KMS-11 (cell line): ENCODE data around the gene ALOX15B.

Experiments used
- H2AFZ ChIP-seq: fragments of 200-600 bp; sonication (generic); 2 replicates; pipeline ENCODE4 v1.6.1; 2016; ENCODE audit warnings: antibody characterized with exemption, mixed run types, low read depth
- H3K27ac ChIP-seq: fragments of 200-600 bp; sonication (generic); 2 replicates; pipeline ENCODE4 v1.6.1; 2016; ENCODE audit warnings: mild to moderate bottlenecking, mixed run types
- H3K27me3 ChIP-seq: fragments of 200-600 bp; sonication (generic); 2 replicates; pipeline ENCODE4 v1.6.1; 2017; ENCODE audit warnings: mild to moderate bottlenecking, low read depth, mixed run types, moderate library complexity; ENCODE audit not compliant: insufficient read depth
- H3K36me3 ChIP-seq: fragments of 200-600 bp; sonication (generic); 2 replicates; pipeline ENCODE4 v1.6.1; 2017; ENCODE audit warnings: mild to moderate bottlenecking, mixed run types; ENCODE audit not compliant: insufficient read depth
- H3K4me1 ChIP-seq: fragments of 200-600 bp; sonication (generic); 2 replicates; pipeline ENCODE4 v1.6.1; 2016; ENCODE audit warnings: mild to moderate bottlenecking, low read depth, mixed run types; ENCODE audit not compliant: poor library complexity, severe bottlenecking
- H3K4me2 ChIP-seq: fragments of 200-600 bp; sonication (generic); 2 replicates; pipeline ENCODE4 v1.7.0; 2016; ENCODE audit warnings: mild to moderate bottlenecking, mixed run types
- H3K4me3 ChIP-seq: fragments of 200-600 bp; sonication (generic); IDR thresholded peaks from 2 replicates; pipeline ENCODE4 v1.6.1; 2017; ENCODE audit warnings: low read depth, low read length, mixed read lengths; ENCODE audit not compliant: insufficient read depth
- H3K79me2 ChIP-seq: fragments of 200-600 bp; sonication (generic); 2 replicates; pipeline ENCODE4 v1.6.1; 2016; ENCODE audit warnings: low read depth, mixed run types; ENCODE audit not compliant: insufficient read depth
- H3K9ac ChIP-seq: fragments of 200-600 bp; sonication (generic); 2 replicates; pipeline ENCODE4 v1.6.1; 2016; ENCODE audit warnings: mild to moderate bottlenecking, mixed run types
- H4K20me1 ChIP-seq: fragments of 200-600 bp; sonication (generic); 2 replicates; pipeline ENCODE4 v1.6.1; 2016; ENCODE audit warnings: mild to moderate bottlenecking, mixed run types; ENCODE audit not compliant: insufficient read depth
- CTCF ChIP-seq: fragments of 200-600 bp; sonication (generic); conservative IDR thresholded peaks from 2 replicates; pipeline ENCODE4 v1.6.1; 2017; ENCODE audit warnings: low read depth, mild to moderate bottlenecking, antibody characterized with exemption, low read length, moderate library complexity, mixed read lengths

ALOX15B gene

GRCh38 chr17:8015957-8016631 is 22.8 kb upstream of the ALOX15B start:
- Histone ChIP-seq H4K20me1 (no peaks in the 10 kb centered on the region), H3K27me3 (no peaks in the 10 kb centered on the region), H2AFZ (peak overlapping the region; percentile 57), H3K36me3 (no peaks in the 10 kb centered on the region), H3K4me1 (no peaks in the 10 kb centered on the region), H3K4me2 (peak overlapping the region; percentile 42), H3K27ac (no peak overlapping the region), H3K4me3 (no peak overlapping the region), H3K79me2 (no peaks in the 10 kb centered on the region), H3K9ac (no peak overlapping the region)
- no peak for TF ChIP-seq CTCF

GRCh38 chr17:8016632-8017424 is 22.0 kb upstream of the ALOX15B start:
- no peaks in the 10 kb centered on the region for H3K4me1 ChIP-seq
- H3K9ac ChIP-seq = no peak overlapping the region
- H3K27ac ChIP-seq = no peak overlapping the region
- H3K36me3 ChIP-seq = no peaks in the 10 kb centered on the region
- H4K20me1 ChIP-seq = no peaks in the 10 kb centered on the region
- no peaks in the 10 kb centered on the region for H3K27me3 ChIP-seq
- peak overlapping the region; percentile 57 for H2AFZ ChIP-seq
- H3K79me2 ChIP-seq = no peaks in the 10 kb centered on the region
- no peak overlapping the region for H3K4me3 ChIP-seq
- peak overlapping the region; percentile 42; the same call in 1 of the 2 replicates for H3K4me2 ChIP-seq
- TF ChIP-seq CTCF = peak; percentile 54

- no peak for TF ChIP-seq CTCF
- Histone ChIP-seq H3K79me2 (no peaks in the 10 kb centered on the region), H3K4me2 (no peak overlapping the region), H3K36me3 (no peaks in the 10 kb centered on the region), H3K27me3 (no peaks in the 10 kb centered on the region), H3K27ac (no peak overlapping the region), H2AFZ (no peak overlapping the region), H3K9ac (no peak overlapping the region), H3K4me1 (no peaks in the 10 kb centered on the region), H3K4me3 (no peak overlapping the region), H4K20me1 (no peaks in the 10 kb centered on the region)
These were observed 20.4 kb upstream of the ALOX15B start for GRCh38 chr17:8018436-8018835.

GRCh38 chr17:8019166-8019565 is 19.7 kb upstream of the ALOX15B start:
- Histone ChIP-seq H3K9ac (no peak overlapping the region), H3K27me3 (no peaks in the 10 kb centered on the region), H3K27ac (no peak overlapping the region)

More at GRCh38 chr17:8019166-8019565, 19.7 kb upstream of the ALOX15B start:
- no peaks in the 10 kb centered on the region for H3K36me3 ChIP-seq
- H2AFZ ChIP-seq = no peak overlapping the region
- no peak for TF ChIP-seq CTCF
- H3K79me2 ChIP-seq = no peaks in the 10 kb centered on the region
- H3K4me3 ChIP-seq = no peak overlapping the region
- no peaks in the 10 kb centered on the region for H3K4me1 ChIP-seq
- no peak overlapping the region for H3K4me2 ChIP-seq
- no peaks in the 10 kb centered on the region for H4K20me1 ChIP-seq
